ENCODE measurements around the gene FBP1.

DNA sequence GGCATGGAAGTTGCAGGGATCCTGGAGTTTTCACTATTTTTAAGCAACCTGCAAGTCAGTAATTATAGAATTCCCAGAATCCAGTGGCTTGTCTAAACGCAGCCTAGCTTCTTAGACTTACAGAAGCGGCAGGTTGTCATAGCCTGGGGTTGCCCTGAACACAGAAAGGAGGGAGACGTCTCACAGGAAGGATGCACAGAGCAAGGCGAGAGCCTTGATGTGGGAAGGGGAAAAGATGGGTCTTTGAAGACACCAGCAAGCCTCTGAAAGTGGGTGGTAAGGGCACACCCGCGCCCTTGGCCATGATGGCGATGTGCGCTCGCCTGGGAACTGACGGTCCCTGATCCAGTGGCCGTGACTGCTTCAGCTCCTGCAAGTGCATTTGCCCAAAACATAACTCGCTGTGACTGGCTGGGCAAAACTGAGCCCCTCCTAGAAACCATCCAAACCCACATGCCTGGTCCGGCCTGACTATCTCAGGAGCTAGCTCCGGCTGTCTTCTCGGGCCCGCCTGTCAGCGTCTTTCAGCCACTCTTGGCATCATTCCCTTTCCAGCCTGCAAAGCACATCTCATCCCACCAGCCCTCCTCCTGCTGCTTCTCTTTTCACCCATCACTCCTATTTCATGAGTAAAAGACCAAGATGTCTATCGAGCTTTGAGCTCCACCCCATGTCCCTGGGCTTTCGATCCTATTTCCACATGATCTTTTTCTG, 17.1 kb downstream of the FBP1 start:
- no peak for TF ChIP-seq POLR2AphosphoS5 (IDR thresholded peaks at IDR 0.05; ENCODE audit: low read depth, low read length)
- TF ChIP-seq, protein P1, sequence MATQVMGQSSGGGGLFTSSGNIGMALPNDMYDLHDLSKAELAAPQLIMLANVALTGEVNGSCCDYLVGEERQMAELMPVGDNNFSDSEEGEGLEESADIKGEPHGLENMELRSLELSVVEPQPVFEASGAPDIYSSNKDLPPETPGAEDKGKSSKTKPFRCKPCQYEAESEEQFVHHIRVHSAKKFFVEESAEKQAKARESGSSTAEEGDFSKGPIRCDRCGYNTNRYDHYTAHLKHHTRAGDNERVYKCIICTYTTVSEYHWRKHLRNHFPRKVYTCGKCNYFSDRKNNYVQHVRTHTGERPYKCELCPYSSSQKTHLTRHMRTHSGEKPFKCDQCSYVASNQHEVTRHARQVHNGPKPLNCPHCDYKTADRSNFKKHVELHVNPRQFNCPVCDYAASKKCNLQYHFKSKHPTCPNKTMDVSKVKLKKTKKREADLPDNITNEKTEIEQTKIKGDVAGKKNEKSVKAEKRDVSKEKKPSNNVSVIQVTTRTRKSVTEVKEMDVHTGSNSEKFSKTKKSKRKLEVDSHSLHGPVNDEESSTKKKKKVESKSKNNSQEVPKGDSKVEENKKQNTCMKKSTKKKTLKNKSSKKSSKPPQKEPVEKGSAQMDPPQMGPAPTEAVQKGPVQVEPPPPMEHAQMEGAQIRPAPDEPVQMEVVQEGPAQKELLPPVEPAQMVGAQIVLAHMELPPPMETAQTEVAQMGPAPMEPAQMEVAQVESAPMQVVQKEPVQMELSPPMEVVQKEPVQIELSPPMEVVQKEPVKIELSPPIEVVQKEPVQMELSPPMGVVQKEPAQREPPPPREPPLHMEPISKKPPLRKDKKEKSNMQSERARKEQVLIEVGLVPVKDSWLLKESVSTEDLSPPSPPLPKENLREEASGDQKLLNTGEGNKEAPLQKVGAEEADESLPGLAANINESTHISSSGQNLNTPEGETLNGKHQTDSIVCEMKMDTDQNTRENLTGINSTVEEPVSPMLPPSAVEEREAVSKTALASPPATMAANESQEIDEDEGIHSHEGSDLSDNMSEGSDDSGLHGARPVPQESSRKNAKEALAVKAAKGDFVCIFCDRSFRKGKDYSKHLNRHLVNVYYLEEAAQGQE (IDR thresholded peaks at IDR 0.05; ENCODE audit: insufficient read depth in 1 of 2, low read depth in 2 of 2, low read length in 2 of 2), result no peak
- TF ChIP-seq FOXP2 (optimal IDR thresholded peaks at IDR 0.05; ENCODE audit: borderline replicate concordance, extremely low read depth, extremely low read length, insufficient read depth), result no peak
- TF ChIP-seq TAF1 (IDR thresholded peaks at IDR 0.05; ENCODE audit: borderline replicate concordance, insufficient read depth, low read length), result no peak
